Activated CD4-positive, alpha-beta T cell treated with anti-CD3 and anti-CD28 coated beads, Interleukin-10, Interleukin-2, amounts not matched to agents 100 ng/mL and 50 ng/mL, durations not matched to agents 16 hours and 8 hours (primary cell): Measurements from ENCODE around the gene ITGA4.
A peak's percentile ranks its signal among the peaks of the same experiment; 100 is the strongest.

ENCODE experiments used
- DNase-seq: peaks from one replicate; pipeline ENCODE4 v3.0.0-alpha.2; 2020

The ITGA4 gene

DNA sequence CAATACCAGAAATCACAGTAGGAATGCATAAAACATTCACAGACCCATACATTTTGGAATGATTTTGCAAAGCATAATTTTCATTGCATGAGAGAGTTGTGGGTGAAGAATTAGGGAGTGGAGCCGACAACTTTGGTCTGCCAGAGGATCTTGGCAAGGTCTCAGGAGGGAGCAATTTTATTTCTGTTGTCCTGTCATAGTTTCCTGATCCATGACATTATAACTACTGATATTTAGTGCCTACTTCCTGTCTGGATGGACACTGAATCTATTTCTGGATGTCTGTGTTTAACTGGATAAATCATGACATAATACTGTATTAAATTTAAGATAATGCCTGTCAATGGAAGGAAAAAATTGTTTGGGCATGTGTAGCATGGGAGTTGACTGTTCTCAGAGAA, 2.4 kb downstream of the ITGA4 start:
- no peak for DNase-seq

DNA sequence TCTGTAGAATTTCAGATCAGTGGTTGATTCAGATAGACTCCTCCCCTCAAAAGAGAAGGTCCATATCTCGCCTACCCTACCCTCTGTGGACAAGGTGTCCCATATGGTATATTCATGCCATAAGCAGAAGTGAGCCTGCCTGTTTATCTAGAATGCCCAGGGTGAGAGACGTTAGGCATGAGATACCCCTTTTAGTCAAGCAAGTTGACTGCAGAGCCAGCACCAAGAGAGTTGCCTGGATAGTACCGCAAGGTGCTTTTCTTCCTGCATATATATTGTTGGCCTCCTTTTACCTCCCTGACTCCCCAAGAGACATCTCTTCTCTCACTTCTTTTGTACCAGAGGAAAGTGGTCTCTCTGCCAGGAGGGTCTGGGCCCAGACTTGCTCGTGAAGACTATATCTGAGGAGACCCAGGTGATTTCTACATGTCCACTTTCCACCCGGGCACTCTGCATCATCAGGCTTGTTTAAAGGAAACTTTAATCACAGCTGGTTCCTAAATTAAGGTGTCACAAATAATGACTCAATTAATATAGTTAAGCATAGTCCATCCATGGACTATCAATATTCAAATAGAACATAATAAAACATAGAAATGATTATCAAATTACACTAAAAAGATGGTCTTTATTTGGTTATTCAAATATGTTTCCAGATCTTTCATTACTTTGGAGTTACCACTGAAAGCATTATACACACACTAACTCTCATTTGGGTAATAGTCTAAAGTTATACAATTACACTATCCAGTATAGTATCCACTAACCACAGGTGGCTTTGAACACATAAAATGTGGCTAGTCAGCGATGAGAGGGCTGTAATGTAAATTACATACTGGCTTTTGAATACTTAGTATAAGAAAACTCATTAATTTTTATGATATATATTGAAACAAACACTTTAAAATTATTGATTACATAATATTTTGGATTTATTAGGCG, 4.1 kb downstream of the ITGA4 start:
- no peak for DNase-seq

DNA sequence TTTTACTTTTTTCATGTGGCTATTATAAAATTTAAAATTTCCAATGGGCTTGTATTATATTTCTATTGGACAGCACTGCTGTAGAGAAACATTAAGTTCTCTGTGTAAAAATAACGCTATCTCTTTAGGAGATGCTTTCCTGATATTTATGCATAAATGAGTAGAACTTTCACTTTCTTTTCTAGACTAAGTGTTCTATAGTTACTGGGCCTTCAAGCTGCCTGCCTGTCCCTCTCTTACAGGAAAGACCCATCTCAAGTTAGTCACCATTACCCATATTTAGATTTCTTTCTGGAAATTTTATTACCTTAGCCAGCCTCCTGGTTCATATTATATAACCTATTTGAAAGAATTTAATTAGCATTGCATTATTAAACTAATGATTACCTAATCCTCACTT, 4.8 kb downstream of the ITGA4 start:
- peak; percentile 28 for DNase-seq

- DNase-seq = no peak
Observed at GRCh38 chr2:181463588-181463987, 6.4 kb downstream of the ITGA4 start.

DNA sequence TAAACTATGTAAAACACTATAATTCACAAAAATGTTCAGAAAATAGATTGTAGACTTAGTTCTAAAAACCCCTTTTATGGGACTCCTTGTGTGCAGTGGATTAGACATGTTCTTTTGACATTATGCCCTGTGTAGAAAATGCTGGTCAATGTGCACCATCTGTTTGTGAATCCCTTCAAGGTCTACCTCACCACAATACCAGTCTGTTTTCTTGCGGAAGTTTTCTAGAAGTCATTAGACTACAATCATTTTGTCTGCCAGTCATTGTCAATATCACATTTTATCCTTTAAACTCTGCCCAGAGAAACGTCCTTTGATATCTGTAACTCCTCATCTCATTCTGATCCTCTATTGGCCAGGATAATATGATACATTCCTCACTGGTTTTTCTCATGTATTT, 7.8 kb downstream of the ITGA4 start:
- DNase-seq = no peak

GRCh38 chr2:181465676-181466375, 8.6 kb downstream of the ITGA4 start:
- no peak for DNase-seq

- peak; percentile 77 for DNase-seq
Observed at GRCh38 chr2:181466661-181467576, 9.7 kb downstream of the ITGA4 start.

GRCh38 chr2:181467966-181468707, 11.0 kb downstream of the ITGA4 start:
- DNase-seq = peak; percentile 23

DNA sequence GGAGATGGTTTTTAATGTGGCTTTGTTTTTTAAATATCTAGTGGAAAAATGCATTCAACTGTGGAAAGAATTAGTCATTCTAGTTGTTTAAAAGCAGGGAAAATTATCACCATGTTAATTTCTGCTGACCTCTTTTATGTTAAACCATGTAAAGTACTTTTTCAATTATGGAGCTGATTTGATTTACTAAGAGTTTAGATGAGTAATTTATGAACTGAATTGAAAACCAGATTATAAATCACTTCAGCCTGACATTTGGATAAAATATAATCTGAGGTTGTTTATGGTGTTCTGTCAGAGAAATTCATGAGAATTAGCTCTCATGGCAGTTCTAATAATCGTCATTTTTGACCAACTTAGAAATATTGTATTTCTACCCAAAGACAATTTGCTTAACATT, 11.6 kb downstream of the ITGA4 start:
- no peak for DNase-seq

GRCh38 chr2:181471226-181471625, 14.0 kb downstream of the ITGA4 start:
- DNase-seq = peak; percentile 20

DNA sequence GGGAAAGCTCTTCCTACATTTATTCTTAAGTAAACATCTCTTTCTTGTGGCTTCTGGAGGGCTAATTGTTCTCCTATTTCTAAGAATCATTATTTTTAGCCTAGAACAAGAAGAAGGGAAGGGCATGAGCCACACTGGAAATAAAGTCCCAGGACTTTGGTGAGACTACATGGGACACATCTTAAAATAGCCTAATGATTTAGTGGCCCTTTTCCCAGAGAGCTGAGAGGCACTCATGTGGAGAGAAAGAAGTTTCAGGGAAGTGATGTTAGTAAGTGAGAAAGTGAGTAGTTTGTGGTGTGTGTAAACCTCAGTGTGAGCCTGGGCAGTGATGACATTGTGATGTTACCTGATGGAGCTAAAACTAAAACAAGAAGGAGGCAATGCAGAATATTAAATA, 14.6 kb downstream of the ITGA4 start:
- no peak for DNase-seq

DNA sequence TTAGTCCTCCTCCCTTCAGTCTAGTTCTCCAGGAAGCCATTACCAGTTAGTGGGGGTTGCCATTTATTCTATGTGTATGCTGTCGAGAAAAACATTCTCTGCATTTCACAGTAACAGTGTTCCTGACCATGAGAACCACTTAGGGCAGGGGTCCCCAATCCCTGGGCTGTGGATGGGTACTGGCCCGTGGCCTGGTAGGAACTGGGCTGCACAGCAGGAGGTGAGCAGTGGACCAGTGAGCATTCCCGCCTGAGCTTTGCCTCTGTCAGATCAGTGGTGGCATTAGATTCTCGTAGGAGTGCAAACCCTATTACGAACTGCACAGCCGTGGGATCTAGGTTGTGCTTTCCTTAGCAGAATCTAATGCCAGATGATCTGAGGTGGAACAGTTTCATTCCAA, 15.8 kb downstream of the ITGA4 start:
- no peak for DNase-seq

DNA sequence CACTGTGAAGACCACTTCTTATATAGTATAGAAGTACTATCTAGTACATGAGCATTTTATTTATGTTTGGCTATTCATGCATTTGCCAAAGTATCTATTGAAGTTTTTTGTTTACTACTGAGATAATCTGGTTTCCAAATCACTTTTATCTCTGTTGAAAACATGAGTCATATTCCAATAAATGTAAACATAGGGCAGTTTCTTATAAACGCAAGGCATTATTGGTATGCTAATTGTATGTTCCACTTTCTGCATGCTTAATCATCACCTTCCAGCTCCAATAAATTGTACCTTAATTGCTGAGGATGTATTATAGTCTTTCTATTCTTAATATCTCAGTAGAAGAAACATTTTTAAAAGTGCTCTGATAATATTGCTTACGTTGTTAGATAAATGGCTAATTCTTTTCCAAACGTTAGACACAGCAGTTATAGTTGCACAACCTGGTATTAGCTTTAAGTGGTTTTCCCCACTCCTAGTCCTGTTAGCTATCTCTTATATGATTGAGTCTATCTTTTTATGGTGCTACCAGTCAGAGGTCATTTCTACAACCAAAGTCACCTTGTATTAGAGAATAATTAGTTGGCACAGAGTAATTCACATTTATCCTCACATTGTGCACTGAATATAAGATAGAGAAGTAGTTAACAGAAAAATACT, 17.2 kb downstream of the ITGA4 start:
- DNase-seq = no peak

- DNase-seq = no peak
Observed at GRCh38 chr2:181483211-181483610, 26.0 kb downstream of the ITGA4 start.

GRCh38 chr2:181483876-181484275, 26.7 kb downstream of the ITGA4 start:
- no peak for DNase-seq

GRCh38 chr2:181484851-181485637, 27.9 kb downstream of the ITGA4 start:
- no peak for DNase-seq

GRCh38 chr2:181485638-181485946, 28.4 kb downstream of the ITGA4 start:
- no peak for DNase-seq

DNA sequence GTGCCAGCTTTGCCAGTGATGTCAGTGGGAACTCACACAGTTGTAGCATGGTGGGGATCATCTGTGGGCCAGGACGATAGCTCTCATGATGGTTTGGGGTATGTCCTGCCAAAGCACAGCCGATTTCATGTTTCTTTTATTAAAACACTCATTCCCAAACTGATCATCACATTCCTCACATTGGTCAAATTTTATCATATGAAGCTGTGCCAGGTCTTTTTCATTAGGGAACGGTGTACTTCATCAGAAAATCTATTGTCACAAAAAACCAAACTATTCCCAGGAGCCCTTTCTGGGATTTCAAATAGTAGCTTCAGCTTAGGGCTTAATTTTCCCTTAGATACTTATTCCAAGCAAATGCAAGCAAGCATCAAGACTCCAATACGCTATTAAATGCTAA, 42.0 kb downstream of the ITGA4 start:
- DNase-seq = no peak

- no peak for DNase-seq
Observed at GRCh38 chr2:181500201-181500600, 43.0 kb downstream of the ITGA4 start.

GRCh38 chr2:181515719-181516118, 58.5 kb downstream of the ITGA4 start:
- DNase-seq = no peak

DNA sequence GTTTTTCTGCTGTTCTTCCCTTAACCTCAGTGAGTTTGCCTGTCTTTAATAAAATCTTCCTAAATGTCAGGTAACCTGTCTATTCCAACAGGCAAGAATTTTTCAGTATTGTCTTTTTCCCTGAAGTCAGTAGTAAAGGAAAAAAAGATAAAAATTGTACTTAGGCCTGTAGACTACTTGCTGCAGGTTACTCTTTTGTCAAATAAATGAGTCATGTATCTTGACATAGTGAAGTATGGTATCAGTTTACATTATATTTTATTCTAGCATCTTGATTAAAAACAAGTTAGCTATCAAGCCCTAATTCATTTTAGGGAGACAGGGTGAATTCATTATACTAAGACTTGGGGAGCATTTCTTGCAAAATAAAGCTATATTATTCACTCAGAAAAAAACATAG, 59.8 kb downstream of the ITGA4 start:
- DNase-seq = no peak
